Activated CD4-positive, alpha-beta T cell treated with anti-CD3 and anti-CD28 coated beads, Interleukin-2, amount 50 U/mL, for 16 hours (primary cell): ENCODE measurements around the gene S100A12.

Source experiments
- DNase-seq: peaks from one replicate; pipeline ENCODE4 v3.0.0-alpha.2; 2020

Gene S100A12

DNA sequence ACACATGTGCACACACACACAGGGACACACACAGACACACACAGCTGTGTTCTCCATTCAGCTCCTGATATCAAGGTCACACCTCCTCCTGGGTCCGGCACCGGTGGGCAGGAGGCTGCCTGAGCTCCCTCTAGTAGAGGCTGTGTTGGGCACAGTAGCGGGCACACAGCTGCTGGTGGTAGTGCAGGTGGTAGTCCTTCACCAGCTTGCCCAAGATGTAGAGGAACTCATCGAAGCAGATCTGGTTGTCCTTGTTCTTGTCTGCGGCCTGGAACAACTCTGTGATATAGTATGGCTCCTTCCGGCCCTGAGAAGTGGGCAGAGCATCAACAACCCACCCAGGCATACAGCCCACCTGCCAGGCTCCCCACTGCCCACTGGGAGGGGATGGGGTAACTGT, 21.0 kb upstream of the S100A12 start:
- no peak for DNase-seq

- no peak for DNase-seq
Measured at GRCh38 chr1:153395776-153396175, 20.4 kb upstream of the S100A12 start.

- no peak for DNase-seq
Measured at GRCh38 chr1:153395136-153395685, 19.8 kb upstream of the S100A12 start.

- DNase-seq, result no peak
Measured at GRCh38 chr1:153394391-153394790, 19.0 kb upstream of the S100A12 start.

DNA sequence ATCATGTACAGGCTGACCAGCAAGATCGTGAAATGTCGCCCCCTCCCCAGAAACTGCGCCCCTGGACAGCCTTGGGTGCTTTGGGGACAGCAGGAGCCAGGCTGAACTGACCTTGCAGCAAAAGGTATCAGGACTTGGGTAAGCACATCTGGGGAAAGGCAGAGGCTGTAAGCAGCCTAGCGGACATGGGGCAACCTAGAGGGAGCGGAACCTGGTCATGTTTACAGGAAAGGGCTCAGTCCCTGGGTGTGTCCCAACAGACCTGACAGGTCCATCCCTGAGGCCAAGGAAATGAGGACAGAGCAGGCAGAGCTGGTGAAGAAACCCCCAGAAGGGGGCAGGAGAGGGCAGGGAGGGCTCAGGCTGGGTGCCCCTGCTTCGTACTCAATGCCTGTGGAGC, 18.5 kb upstream of the S100A12 start:
- DNase-seq, result no peak

DNA sequence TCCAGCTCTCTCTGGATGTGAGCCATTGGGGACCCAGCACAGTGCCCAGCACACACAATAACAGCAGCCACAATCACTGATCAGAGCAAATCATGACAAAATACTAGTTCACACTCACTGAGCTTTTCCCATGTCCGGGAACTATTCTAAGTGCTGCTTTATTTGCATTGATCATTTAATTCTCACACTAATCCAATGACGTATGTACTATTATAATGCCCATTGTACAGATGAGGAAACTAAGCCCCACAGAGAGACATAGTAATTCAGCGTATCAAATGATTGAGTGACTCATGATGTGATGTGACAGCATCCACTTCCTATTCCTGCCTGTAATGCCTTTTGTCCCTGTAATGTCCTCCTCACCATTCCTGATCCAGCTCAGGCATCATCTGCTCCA, 17.4 kb upstream of the S100A12 start:
- DNase-seq, result no peak

DNA sequence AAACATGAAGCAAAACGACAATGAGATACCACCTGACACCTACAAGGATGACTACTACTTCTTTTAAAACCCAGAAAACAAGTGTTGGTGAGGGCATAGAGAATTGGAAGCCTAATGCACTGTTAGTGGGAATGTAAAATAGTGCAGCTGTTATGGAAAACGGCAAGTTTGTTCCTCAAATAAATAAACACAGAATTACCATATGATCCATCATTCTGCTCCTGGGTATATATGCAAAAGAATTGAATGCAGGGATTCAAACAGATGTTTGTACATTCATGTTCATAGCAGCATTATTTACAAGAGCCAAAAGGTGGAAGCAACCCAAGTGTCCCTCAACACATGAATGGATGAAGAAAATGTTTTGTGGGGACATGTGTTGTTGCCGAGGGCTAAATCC, 16.8 kb upstream of the S100A12 start:
- DNase-seq, result no peak

DNA sequence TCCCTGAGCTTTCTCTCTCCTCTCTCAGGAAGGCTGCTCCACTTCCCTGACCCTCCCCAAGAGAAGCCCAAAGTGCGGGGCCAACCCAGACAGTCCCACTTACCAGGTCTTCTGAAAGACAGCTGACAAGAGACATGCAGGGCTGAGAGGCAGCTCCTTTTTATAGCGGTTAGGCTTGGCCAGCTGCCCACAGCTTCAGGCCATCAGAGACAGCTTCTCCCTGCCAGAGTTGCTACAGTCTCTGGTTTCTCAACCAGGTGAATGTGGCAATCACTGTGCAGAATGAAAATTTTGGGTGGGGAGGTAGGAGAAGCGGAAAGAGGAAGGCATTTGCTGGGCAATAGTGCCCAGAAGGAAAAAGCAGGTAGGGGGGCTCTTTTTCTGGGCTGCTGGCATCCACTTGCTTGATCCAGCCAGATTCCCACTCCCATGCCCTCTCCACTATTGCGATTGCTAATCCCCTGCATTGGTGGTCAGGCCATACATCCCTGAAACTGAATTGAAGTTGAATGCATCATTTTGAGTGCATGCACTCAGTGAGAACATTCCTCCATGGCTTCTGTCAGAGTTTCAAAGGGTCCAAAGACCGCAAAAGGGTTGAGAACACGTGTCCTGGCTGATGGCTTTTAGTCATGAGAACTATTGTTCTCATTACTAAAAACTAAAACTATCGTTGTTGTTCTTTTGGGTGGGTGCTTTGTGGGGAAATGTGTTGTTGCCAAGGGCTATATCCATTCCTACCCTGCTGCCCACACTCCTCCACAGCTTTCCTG, 15.7 kb upstream of the S100A12 start, which contains the start of gene S100A8:
S100A8 (minus strand) TSS at position 136 of the 773 bp plus-strand sequence. CDS start 538 bp downstream, outside the sequence.
- DNase-seq, result no peak

GRCh38 chr1:153389973-153390879, 14.8 kb upstream of the S100A12 start:
- no peak for DNase-seq

GRCh38 chr1:153389401-153389800, 14.0 kb upstream of the S100A12 start:
- DNase-seq, result no peak

DNA sequence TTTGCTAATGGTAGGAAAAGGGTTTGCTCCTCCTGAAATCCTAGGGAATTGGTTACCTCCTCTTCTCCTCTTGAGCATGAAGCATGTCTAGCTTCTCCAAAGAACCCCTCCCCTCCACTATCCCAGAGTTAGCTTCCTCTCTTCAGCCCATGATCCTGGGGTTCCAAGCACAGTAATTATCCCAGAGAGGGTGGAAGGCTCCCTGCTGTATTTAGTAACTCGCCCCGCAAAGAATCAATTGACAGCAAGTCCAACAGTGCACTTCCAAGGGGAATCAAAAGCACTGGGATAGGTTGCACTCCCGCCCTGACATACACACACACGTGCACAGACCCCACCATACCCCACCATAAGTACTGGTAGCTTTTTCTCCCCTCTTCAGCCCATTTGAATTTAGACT, 12.4 kb upstream of the S100A12 start:
- DNase-seq, result no peak

GRCh38 chr1:153387001-153387400, 11.6 kb upstream of the S100A12 start:
- DNase-seq, result no peak

DNA sequence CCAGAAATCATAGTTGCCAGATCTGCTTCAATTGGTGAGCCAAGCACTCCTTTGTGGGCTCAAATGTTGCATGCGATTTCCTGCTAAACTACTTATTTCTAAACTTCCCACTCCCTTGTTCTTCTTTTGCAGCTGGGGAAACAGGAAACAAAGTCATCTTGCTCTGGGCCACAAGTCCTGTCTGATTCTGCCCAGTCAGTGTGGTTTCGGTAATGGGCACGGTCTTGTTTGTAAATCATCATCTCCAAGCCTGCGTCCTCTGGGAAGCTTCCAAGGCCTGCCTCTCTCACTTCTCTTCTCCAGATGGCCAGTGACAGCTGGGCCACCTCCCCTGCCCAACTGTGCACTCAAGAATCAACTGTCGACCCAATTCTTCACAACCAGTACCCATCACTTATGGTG, 11.1 kb upstream of the S100A12 start:
- peak; percentile 28 for DNase-seq

- DNase-seq, result no peak
Measured at GRCh38 chr1:153384958-153385580, 9.6 kb upstream of the S100A12 start.

- DNase-seq, result no peak
Measured at GRCh38 chr1:153380711-153381110, 5.3 kb upstream of the S100A12 start.

DNA sequence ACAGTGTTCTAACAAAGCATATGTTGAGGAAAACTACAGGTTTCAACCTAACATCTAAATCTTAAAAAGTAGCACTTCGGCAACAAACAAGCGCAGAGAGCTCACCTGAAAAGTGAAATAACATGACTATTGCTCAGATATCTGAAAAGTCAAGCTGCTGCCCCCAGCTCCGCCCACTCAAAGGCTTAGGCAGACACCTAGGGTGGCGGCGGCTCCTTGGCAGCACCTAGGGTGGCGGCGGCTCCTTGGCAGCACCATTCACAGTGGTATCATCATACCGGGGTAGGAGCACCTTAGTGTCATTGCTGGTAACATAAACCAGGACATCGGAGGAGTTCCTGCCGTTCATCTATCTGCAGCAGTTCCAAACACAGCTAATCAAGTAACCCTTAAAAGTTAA, 4.2 kb upstream of the S100A12 start:
- DNase-seq, result no peak

- DNase-seq, result no peak
Measured at GRCh38 chr1:153374071-153374470, 1.4 kb downstream of the S100A12 start.

GRCh38 chr1:153372571-153372970, 2.9 kb downstream of the S100A12 start:
- no peak for DNase-seq

GRCh38 chr1:153371231-153371630, 4.2 kb downstream of the S100A12 start:
- no peak for DNase-seq

DNA sequence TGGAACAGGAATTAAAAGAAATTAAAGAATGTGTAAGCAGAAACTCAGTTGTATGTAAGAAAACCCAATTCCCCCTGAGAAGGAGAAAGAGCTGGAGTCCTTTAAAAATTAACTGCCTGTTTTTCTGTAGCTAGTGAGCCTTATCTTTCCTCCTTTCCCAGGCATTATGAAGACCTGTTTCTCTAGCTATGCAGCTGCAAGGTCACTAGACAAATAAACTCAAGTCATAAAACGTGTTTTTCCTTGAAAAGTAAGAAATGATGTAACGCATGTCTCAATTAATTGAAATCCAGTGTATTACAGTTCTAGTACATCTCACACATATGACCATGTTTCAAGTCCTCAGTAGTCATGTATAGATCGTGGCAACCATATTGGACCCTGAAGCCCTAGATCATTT, 5.3 kb downstream of the S100A12 start:
- DNase-seq, result no peak

DNA sequence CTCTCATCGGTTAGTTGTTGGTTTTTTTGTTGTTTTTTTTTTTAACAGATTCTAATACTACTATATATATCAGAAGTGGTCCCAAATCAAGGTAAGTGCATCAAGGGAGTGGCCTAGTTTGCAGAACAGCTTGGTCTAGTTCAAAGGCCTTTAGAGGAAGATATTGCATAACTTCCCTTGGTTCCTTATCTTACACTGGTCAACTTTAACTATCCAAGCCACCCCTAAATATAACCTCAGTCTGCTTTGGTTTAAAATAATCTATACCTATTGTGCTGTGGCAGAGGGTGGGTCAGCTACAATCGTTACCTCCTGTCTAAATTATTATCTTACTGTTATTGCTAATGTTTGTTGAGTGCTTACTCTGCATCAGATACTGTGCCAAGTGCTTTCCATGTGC, 6.9 kb downstream of the S100A12 start:
- DNase-seq, result no peak

DNA sequence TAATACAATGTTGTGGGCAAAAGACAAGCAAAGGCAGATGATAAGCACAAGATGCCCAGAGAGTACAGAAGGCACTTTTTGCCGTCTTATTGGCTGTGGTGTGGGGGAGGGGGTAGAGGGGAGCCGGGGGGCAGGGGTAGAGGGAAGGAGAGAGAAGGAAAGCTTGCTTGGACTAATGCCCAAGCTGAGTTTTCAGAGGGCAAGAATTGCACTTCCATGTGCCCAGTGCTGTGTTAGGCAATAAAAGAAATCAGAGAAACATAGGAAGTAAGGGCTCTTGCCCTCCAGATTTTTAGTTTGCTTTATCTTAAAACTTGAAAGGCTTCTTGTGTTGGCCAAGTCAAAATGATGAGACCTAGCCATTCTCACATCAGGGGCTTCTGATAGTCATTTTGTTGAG, 8.3 kb downstream of the S100A12 start:
- DNase-seq, result no peak

- DNase-seq, result no peak
Measured at GRCh38 chr1:153366261-153366660, 9.2 kb downstream of the S100A12 start.
